PFSK-1 (cell line): ENCODE data around the gene PRLH.

ENCODE experiments used
- FOXP2 ChIP-seq: optimal IDR thresholded peaks from 2 replicates; pipeline ENCODE3; 2011; ENCODE audit warnings: borderline replicate concordance, control low read depth, inconsistent platforms; ENCODE audit not compliant: insufficient read depth; ENCODE audit errors: extremely low read length, extremely low read depth
- POLR2AphosphoS5 ChIP-seq: IDR thresholded peaks from 2 replicates; pipeline ENCODE4 v1.6.1; 2012; ENCODE audit warnings: low read depth, mild to moderate bottlenecking, control low read depth, low read length, moderate library complexity
- SIN3A ChIP-seq: IDR thresholded peaks from 2 replicates; pipeline ENCODE4 v1.6.1; 2012; ENCODE audit warnings: mild to moderate bottlenecking, low read length, moderate library complexity, borderline replicate concordance; ENCODE audit not compliant: insufficient read depth
- TAF1 ChIP-seq: IDR thresholded peaks from 2 replicates; pipeline ENCODE4 v1.6.1; 2012; ENCODE audit warnings: low read length, control low read depth, borderline replicate concordance; ENCODE audit not compliant: insufficient read depth
- TF ChIP-seq, protein P1 (sequence below), 2 experiments: IDR thresholded peaks; 2 replicates each; pipeline versions ENCODE4 v1.6.1 to v1.8.0; 2011 to 2012; ENCODE audit warnings: low read depth in 2 of 2, low read length in 2 of 2, control low read depth in 1 of 2, inconsistent platforms in 1 of 2, mild to moderate bottlenecking in 1 of 2, moderate library complexity in 1 of 2; ENCODE audit not compliant: insufficient read depth in 1 of 2

PRLH gene

DNA sequence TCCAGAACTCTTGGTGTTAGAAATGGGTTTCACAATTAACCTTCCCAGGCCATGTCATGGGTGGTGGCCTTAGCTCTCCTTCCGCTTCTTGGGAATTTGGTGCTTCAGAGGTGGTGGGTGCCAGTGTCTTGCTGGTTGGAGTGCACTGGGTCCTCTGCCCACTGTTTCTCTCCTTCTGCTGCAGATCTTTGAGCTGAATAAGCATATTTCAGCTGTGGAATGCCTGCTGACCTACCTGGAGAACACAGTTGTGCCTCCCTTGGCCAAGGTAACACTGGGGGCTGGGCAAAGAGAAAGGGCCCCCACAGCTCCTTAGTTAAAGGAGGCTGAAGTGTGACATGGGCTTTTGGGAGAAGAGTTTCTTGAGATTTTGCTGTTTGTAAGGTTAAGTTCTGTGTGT lies 32.0 kb upstream of the PRLH start:
- no peak for TF ChIP-seq FOXP2
- no peak for TF ChIP-seq POLR2AphosphoS5
- TF ChIP-seq SIN3A = no peak
- TF ChIP-seq, protein P1, sequence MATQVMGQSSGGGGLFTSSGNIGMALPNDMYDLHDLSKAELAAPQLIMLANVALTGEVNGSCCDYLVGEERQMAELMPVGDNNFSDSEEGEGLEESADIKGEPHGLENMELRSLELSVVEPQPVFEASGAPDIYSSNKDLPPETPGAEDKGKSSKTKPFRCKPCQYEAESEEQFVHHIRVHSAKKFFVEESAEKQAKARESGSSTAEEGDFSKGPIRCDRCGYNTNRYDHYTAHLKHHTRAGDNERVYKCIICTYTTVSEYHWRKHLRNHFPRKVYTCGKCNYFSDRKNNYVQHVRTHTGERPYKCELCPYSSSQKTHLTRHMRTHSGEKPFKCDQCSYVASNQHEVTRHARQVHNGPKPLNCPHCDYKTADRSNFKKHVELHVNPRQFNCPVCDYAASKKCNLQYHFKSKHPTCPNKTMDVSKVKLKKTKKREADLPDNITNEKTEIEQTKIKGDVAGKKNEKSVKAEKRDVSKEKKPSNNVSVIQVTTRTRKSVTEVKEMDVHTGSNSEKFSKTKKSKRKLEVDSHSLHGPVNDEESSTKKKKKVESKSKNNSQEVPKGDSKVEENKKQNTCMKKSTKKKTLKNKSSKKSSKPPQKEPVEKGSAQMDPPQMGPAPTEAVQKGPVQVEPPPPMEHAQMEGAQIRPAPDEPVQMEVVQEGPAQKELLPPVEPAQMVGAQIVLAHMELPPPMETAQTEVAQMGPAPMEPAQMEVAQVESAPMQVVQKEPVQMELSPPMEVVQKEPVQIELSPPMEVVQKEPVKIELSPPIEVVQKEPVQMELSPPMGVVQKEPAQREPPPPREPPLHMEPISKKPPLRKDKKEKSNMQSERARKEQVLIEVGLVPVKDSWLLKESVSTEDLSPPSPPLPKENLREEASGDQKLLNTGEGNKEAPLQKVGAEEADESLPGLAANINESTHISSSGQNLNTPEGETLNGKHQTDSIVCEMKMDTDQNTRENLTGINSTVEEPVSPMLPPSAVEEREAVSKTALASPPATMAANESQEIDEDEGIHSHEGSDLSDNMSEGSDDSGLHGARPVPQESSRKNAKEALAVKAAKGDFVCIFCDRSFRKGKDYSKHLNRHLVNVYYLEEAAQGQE (IDR thresholded peaks at IDR 0.05; ENCODE audit: insufficient read depth in 1 of 2, low read depth in 2 of 2, low read length in 2 of 2) = no peak
- TF ChIP-seq TAF1 = no peak

DNA sequence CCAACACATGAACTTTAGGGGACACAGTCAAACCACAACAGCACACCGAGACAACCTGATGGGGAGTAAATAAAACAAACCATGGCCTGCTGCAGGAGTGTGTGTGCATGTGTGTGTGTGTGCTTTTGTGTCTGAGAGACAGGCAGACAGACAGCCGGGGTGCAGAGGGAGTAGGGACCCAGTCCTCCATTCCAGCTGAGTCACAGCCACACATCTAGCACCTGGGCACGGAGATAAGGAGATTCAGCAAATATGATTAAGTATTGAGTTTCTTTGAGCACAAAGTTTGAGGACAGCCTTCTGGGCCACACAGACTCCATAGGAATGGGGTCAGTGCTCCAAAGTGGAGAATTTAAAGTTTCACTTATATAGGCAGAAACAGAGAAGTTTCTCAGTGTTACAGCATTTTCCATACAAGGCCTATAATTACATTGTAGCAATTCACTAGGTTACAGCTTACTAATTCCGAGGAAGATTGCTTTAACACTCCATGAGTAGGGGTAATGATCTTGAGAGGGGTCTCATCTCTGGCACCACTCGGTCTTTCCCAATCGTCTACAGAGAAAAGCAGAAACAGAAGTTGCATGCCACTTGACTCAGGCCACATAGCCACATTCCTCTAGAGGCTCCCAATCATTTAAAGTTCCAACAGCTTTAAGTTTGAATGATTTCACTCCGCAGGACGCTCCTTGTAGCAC lies 30.8 kb upstream of the PRLH start:
- TF ChIP-seq SIN3A (no peak), POLR2AphosphoS5 (no peak), FOXP2 (no peak)

DNA sequence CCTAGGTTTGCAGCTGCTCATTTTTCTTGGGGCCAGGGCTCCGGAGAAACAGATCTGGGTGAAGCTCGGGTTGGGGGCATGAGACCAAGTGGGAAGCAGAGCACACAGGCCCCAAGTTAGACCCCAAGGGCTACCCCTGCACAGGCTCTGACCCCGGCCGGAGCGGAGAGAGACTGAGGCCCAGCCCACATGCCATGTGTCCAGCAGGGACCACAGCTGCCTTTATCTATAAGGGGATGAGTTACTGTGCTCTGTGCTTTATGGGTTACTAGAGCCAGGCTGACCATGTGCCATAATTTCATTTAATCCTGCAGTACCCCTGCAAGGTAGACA lies 30.3 kb upstream of the PRLH start:
- no peak for TF ChIP-seq TAF1
- no peak for TF ChIP-seq POLR2AphosphoS5
- no peak for TF ChIP-seq FOXP2
- TF ChIP-seq SIN3A = no peak
- TF ChIP-seq, protein P1 (IDR thresholded peaks at IDR 0.05; ENCODE audit: insufficient read depth in 1 of 2, low read depth in 2 of 2, low read length in 2 of 2) = no peak

DNA sequence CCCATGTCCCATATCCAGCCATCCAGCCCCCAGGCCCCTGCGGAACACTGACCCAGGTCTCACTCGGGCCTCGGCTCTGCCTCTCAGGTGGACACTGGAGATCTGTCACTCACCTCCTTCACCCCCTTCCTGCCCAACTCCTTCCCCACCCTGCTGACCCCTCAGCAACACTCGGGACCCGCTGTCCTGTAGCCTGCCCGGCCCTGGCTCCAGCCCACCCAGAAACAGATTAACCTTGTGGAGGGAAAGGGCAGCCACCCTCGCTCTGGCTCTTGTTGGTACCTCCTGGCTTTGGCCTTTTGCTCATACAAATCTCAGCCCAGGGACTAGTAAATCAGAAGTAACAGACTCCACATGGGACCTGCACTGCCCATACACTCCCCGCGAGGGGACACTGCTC lies 29.8 kb upstream of the PRLH start:
- TF ChIP-seq, protein P1 (IDR thresholded peaks at IDR 0.05; ENCODE audit: insufficient read depth in 1 of 2, low read depth in 2 of 2, low read length in 2 of 2) = no peak
- TF ChIP-seq FOXP2 = no peak
- TF ChIP-seq TAF1 = no peak
- no peak for TF ChIP-seq SIN3A
- no peak for TF ChIP-seq POLR2AphosphoS5

DNA sequence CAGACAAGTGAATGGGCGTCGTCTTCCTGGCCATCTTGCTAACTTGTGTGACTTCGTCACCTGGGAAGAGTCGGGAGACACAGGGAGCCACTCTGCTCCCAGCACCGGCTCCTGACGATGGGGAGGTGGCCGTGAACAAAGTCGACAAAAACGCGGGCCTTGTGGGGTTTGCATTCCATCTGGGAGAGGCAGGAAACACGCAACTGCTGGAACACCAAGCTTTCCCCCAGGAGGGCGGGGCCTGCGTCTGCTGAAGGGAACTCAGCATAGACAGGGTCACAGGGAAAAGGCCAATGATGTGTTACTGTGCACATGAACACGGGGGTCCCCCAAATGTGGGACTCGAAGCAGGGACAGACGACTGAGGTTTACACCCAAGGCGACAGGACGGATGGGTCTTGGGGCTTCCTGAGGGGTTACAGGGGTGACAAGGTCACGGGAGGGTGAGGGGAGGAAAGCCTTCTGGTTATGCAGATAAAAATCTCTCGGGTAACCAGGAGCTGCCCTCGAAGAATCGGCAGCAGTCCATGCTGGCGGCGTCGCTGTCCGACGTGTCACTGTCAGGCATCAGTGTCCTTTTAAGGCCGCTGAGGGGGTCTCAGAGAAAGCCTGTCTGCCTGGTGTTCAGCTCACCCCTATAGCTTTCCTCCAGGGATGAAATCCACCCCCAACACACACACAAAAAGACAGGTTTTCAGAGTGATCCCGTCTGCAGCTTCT lies 28.2 kb upstream of the PRLH start:
- TF ChIP-seq TAF1 (no peak), POLR2AphosphoS5 (no peak), SIN3A (no peak), FOXP2 (no peak)
- TF ChIP-seq, protein P1 (IDR thresholded peaks at IDR 0.05; ENCODE audit: insufficient read depth in 1 of 2, low read depth in 2 of 2, low read length in 2 of 2) = no peak
